DND-41 (cell line): ENCODE results near the gene UST.

ENCODE experiments used
- CTCF ChIP-seq: IDR thresholded peaks from 2 replicates; pipeline ENCODE4 v1.5.1; 2012; ENCODE audit warnings: borderline replicate concordance, low read length, moderate library complexity, mild to moderate bottlenecking; ENCODE audit not compliant: poor library complexity, severe bottlenecking; ENCODE audit errors: extremely low read depth
- EZH2 ChIP-seq: IDR thresholded peaks from 3 replicates; pipeline ENCODE4 v1.6.1; 2012; ENCODE audit warnings: borderline replicate concordance, low read depth, mild to moderate bottlenecking, moderate library complexity, low read length, inconsistent platforms; ENCODE audit not compliant: severe bottlenecking

GRCh38 chr6:149004664-149005063 lies 257.8 kb downstream of the UST start:
- TF ChIP-seq CTCF, result no peak
- no peak for TF ChIP-seq EZH2
